HepG2 (cell line): ENCODE data around the gene WSB1. TPM values are rescaled to one million over a fixed set of nuclear protein-coding genes. Genes with fewer than 3 reads are reported as not detected.

Experiments used
- ARID2 ChIP-seq: sonication (generic); formaldehyde crosslinking; IDR thresholded peaks from 2 replicates; pipeline ENCODE4 v1.8.1; 2022; ENCODE audit warnings: mild to moderate bottlenecking, missing genetic modification reagents, borderline replicate concordance
- ATAD3A ChIP-seq: sonication (generic); formaldehyde crosslinking; IDR thresholded peaks from 2 replicates; pipeline ENCODE4 v1.4.0; 2020; ENCODE audit warnings: missing genetic modification reagents
- CCAR2 ChIP-seq: fragments of 200-400 bp; formaldehyde crosslinking; optimal IDR thresholded peaks from 2 replicates; pipeline ENCODE3; 2018; ENCODE audit warnings: low read depth, mild to moderate bottlenecking, low read length, moderate library complexity
- CCDC6 ChIP-seq: sonication (generic); formaldehyde crosslinking; IDR thresholded peaks from 2 replicates; pipeline ENCODE4 v1.8.1; 2022; ENCODE audit warnings: mild to moderate bottlenecking, missing genetic modification reagents, moderate library complexity
- CREM ChIP-seq, 2 experiments: sonication (generic) in 1 of 2; formaldehyde crosslinking in 1 of 2; IDR thresholded peaks; 2 replicates each; pipeline versions ENCODE4 v1.4.0 to v1.6.1; 2016 to 2020; ENCODE audit warnings: antibody characterized with exemption in 1 of 2, mild to moderate bottlenecking in 1 of 2, missing genetic modification reagents in 1 of 2
- MIXL1 ChIP-seq: IDR thresholded peaks from 2 replicates; pipeline ENCODE4 v1.6.1; 2016
- NAIF1 ChIP-seq: sonication (generic); formaldehyde crosslinking; IDR thresholded peaks from 2 replicates; pipeline ENCODE4 v1.5.0; 2020; ENCODE audit warnings: mild to moderate bottlenecking, missing genetic modification reagents, borderline replicate concordance
- SOX13 ChIP-seq, 3 experiments: fragments of 450-650 bp in 1 of 3; sonication (generic) in 1 of 3; formaldehyde crosslinking in 1 of 3; IDR thresholded peaks in 2 of 3; conservative IDR thresholded peaks in 1 of 3; 2 replicates each; pipeline versions ENCODE4 v1.5.0 to v1.6.1; 2016 to 2020; ENCODE audit warnings: antibody characterized with exemption in 1 of 3, mild to moderate bottlenecking in 1 of 3, missing compliant biosample characterization in 1 of 3, missing genetic modification reagents in 1 of 3, moderate library complexity in 1 of 3
- ZBTB38 ChIP-seq: sonication (generic); formaldehyde crosslinking; IDR thresholded peaks from 2 replicates; pipeline ENCODE4 v1.5.1; 2020; ENCODE audit warnings: mild to moderate bottlenecking, missing genetic modification reagents
- ZEB1 ChIP-seq: IDR thresholded peaks from 2 replicates; pipeline ENCODE4 v1.6.1; 2012; ENCODE audit warnings: mild to moderate bottlenecking, low read depth, inconsistent platforms; ENCODE audit not compliant: insufficient replicate concordance
- ZNF234 ChIP-seq: sonication (generic); formaldehyde crosslinking; conservative IDR thresholded peaks from 2 replicates; pipeline ENCODE4 v1.5.1; 2020; ENCODE audit warnings: mild to moderate bottlenecking, missing genetic modification reagents
- ZNF431 ChIP-seq: sonication (generic); formaldehyde crosslinking; IDR thresholded peaks from 2 replicates; pipeline ENCODE4 v1.9.0; 2022; ENCODE audit warnings: missing genetic modification reagents, low read depth, mild to moderate bottlenecking, borderline replicate concordance
- ZNF44 ChIP-seq: sonication (generic); formaldehyde crosslinking; IDR thresholded peaks from 2 replicates; pipeline ENCODE4 v1.5.1; 2020; ENCODE audit warnings: mild to moderate bottlenecking, missing genetic modification reagents
- ZNF496 ChIP-seq: sonication (generic); formaldehyde crosslinking; IDR thresholded peaks from 2 replicates; pipeline ENCODE4 v1.8.1; 2023; ENCODE audit warnings: mild to moderate bottlenecking, moderate library complexity, missing genetic modification reagents; ENCODE audit not compliant: insufficient replicate concordance
- ZNF580 ChIP-seq: IDR thresholded peaks from 2 replicates; pipeline ENCODE4 v1.6.1; 2016; ENCODE audit warnings: low read depth, borderline replicate concordance
- ZNF652 ChIP-seq: IDR thresholded peaks from 2 replicates; pipeline ENCODE4 v1.6.1; 2016; ENCODE audit warnings: low read depth, borderline replicate concordance
- ZNF761 ChIP-seq: sonication (generic); formaldehyde crosslinking; conservative IDR thresholded peaks from 2 replicates; pipeline ENCODE4 v1.4.0; 2020; ENCODE audit warnings: mild to moderate bottlenecking, missing genetic modification reagents
- polyA plus RNA-seq, 8 experiments: library from polyadenylated mRNA; depleted of rRNA in 3 of 8; stranded (reverse) in 7 of 8; unstranded in 1 of 8; fragments of >200 nt; fragmentation: Illumina TruSeq in 4 of 8; extraction: Trizol in 4 of 8; gene quantifications; 2 replicates each; pipeline versions ENCODE4 v1.2.1 to v1.2.3, GENCODE V29; 2011 to 2016; ENCODE audit warnings: low read depth in 4 of 8, missing spikeins in 1 of 8, mixed read lengths in 1 of 8; ENCODE audit not compliant: insufficient read depth in 1 of 8
- total RNA-seq, 5 experiments: library from RNA; depleted of rRNA; stranded (reverse); fragments of >200 nt; fragmentation: Illumina TruSeq; extraction: Trizol; gene quantifications; 2 replicates each; pipeline ENCODE4 v1.2.3, GENCODE V29; 2016; ENCODE audit warnings: low read depth in 1 of 5
- TF ChIP-seq, protein P1 (sequence below): sonication (generic); formaldehyde crosslinking; IDR thresholded peaks from 2 replicates; pipeline ENCODE4 v1.8.0; 2022; ENCODE audit warnings: mild to moderate bottlenecking, missing genetic modification reagents; ENCODE audit not compliant: insufficient replicate concordance
- TF ChIP-seq, protein P2 (sequence below): sonication (generic); formaldehyde crosslinking; IDR thresholded peaks from 2 replicates; pipeline ENCODE4 v1.4.0; 2020; ENCODE audit warnings: missing genetic modification reagents; ENCODE audit errors: not compliant biosample characterization
- TF ChIP-seq, protein P3 (sequence below): sonication (generic); formaldehyde crosslinking; IDR thresholded peaks from 2 replicates; pipeline ENCODE4 v1.5.1; 2020; ENCODE audit warnings: missing genetic modification reagents, mild to moderate bottlenecking, borderline replicate concordance
- TF ChIP-seq, protein P4 (sequence below): sonication (generic); formaldehyde crosslinking; IDR thresholded peaks from 2 replicates; pipeline ENCODE4 v1.8.0; 2022; ENCODE audit warnings: low read depth, missing genetic modification reagents

Gene WSB1
- total and polyA plus RNA-seq, 2 of the 13 experiments (the other 11 are each of a cell fraction or from before 2014, with no cell fraction given), result 81.3 to 294 TPM

DNA sequence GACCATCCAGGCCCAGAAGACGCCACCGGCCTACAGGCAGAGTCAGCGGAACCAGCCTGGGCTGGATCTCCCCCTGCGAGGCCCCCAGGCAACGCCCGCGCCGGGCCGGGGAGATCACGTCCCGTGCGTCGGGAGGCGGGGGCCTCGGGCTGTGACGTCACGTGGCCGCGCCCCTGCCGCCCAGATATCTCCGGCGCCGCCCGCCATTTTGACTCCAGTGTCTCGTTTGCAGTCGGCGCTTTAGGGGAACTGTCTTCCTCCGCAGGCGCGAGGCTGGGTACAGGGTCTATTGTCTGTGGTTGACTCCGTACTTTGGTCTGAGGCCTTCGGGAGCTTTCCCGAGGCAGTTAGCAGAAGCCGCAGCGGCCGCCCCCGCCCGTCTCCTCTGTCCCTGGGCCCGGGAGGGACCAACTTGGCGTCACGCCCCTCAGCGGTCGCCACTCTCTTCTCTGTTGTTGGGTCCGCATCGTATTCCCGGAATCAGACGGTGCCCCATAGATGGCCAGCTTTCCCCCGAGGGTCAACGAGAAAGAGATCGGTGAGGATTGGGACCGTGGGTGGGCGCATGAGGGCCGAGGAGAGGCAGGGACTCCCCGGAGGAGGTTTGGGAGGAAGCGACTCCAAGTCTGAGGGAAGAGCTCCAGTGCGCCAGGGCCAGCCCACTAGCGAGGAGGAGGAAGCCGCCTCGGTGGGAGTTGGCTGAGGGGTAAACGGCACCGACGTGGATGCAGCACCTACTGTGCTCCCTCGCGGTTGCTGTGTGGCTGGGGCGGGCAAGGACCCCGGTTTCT is at the start of gene WSB1 (continued):
- TF ChIP-seq MIXL1 (CRISPR knock-in tag) (peak; percentile 70), ZNF652 (CRISPR knock-in tag) (no peak), ZNF496 (CRISPR knock-in tag) (no peak), CCDC6 (CRISPR knock-in tag) (peak; percentile 63; the same call in 1 of the 2 replicates), SOX13 (IDR thresholded peaks at IDR 0.05) (no peak; the same call in 1 of the 2 replicates), SOX13 (CRISPR knock-in tag; conservative IDR thresholded peaks at IDR 0.05 in 1 of 2, IDR thresholded peaks at IDR 0.05 in 1 of 2) (peak in 1 of 2 experiments; percentile 73; a peak in 2 of 4 replicates), ZBTB38 (CRISPR knock-in tag) (0 out of 2 replicates have a peak, but pooled peaks have one; percentile 36), ZNF761 (CRISPR knock-in tag) (peak; percentile 38; the same call in 1 of the 2 replicates), ZNF234 (CRISPR knock-in tag) (no peak), NAIF1 (CRISPR knock-in tag) (no peak), ZEB1 (peak; percentile 72), CCAR2 (no peak), ARID2 (no peak), ZNF580 (peak; percentile 85), CREM (IDR thresholded peaks at IDR 0.05) (peak; percentile 74), CREM (CRISPR knock-in tag; IDR thresholded peaks at IDR 0.05) (peak; percentile 61; the same call in 1 of the 2 replicates), ZNF431 (CRISPR knock-in tag) (peak; percentile 79; the same call in 1 of the 2 replicates), ZNF44 (no peak), ATAD3A (CRISPR knock-in tag) (no peak)
- TF ChIP-seq, protein P1, sequence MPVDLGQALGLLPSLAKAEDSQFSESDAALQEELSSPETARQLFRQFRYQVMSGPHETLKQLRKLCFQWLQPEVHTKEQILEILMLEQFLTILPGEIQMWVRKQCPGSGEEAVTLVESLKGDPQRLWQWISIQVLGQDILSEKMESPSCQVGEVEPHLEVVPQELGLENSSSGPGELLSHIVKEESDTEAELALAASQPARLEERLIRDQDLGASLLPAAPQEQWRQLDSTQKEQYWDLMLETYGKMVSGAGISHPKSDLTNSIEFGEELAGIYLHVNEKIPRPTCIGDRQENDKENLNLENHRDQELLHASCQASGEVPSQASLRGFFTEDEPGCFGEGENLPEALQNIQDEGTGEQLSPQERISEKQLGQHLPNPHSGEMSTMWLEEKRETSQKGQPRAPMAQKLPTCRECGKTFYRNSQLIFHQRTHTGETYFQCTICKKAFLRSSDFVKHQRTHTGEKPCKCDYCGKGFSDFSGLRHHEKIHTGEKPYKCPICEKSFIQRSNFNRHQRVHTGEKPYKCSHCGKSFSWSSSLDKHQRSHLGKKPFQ (CRISPR knock-in tag), result no peak
- TF ChIP-seq, protein P2, sequence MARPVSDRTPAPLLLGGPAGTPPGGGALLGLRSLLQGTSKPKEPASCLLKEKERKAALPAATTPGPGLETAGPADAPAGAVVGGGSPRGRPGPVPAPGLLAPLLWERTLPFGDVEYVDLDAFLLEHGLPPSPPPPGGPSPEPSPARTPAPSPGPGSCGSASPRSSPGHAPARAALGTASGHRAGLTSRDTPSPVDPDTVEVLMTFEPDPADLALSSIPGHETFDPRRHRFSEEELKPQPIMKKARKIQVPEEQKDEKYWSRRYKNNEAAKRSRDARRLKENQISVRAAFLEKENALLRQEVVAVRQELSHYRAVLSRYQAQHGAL, result no peak
- TF ChIP-seq, protein P3, sequence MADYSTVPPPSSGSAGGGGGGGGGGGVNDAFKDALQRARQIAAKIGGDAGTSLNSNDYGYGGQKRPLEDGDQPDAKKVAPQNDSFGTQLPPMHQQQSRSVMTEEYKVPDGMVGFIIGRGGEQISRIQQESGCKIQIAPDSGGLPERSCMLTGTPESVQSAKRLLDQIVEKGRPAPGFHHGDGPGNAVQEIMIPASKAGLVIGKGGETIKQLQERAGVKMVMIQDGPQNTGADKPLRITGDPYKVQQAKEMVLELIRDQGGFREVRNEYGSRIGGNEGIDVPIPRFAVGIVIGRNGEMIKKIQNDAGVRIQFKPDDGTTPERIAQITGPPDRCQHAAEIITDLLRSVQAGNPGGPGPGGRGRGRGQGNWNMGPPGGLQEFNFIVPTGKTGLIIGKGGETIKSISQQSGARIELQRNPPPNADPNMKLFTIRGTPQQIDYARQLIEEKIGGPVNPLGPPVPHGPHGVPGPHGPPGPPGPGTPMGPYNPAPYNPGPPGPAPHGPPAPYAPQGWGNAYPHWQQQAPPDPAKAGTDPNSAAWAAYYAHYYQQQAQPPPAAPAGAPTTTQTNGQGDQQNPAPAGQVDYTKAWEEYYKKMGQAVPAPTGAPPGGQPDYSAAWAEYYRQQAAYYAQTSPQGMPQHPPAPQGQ (CRISPR knock-in tag), result 0 out of 2 replicates have a peak, but pooled peaks have one; percentile 23
- TF ChIP-seq, protein P4, sequence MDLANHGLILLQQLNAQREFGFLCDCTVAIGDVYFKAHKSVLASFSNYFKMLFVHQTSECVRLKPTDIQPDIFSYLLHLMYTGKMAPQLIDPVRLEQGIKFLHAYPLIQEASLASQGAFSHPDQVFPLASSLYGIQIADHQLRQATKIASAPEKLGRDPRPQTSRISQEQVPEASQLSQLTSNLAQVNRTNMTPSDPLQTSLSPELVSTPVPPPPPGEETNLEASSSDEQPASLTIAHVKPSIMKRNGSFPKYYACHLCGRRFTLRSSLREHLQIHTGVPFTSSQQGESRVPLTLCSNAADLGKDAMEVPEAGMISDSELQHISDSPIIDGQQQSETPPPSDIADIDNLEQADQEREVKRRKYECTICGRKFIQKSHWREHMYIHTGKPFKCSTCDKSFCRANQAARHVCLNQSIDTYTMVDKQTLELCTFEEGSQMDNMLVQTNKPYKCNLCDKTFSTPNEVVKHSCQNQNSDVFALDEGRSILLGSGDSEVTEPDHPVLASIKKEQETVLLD (CRISPR knock-in tag), result no peak; the same call in 1 of the 2 replicates
